Loucy (cell line): ENCODE data around the gene ARAF.

ENCODE experiments used
- CTCF ChIP-seq: fragments of 200-600 bp; sonication (generic); conservative IDR thresholded peaks from 2 replicates; pipeline ENCODE4 v1.5.1; 2014; ENCODE audit warnings: mild to moderate bottlenecking, antibody characterized with exemption, low read length
- EZH2phosphoT487 ChIP-seq: fragments of 200-600 bp; IDR thresholded peaks from 2 replicates; pipeline ENCODE4 v1.6.1; 2018; ENCODE audit warnings: antibody characterized with exemption, mild to moderate bottlenecking, moderate library complexity, borderline replicate concordance

- TF ChIP-seq CTCF (no peak), EZH2phosphoT487 (no peak)
Measured at GRCh38 chrX:47607091-47607490, 46.1 kb downstream of the ARAF start.
